ENCODE data around the gene PLRG1. TPM values are rescaled to one million over a fixed set of nuclear protein-coding genes. Genes with fewer than 3 reads are reported as not detected.

PLRG1 gene
- total RNA-seq, result 64.7 and 106 TPM in 2 replicates

GRCh38 chr4:154549894-154550790, at the start of gene PLRG1:
PLRG1 (minus strand) TSS chr4:154550400; CDS start chr4:154550308, 92 bp downstream.

GRCh38 chr4:154590329-154591006, 40.3 kb upstream of the PLRG1 start, which contains the start of gene FGA:
FGA (minus strand) TSS chr4:154590742; CDS start chr4:154590687, 55 bp downstream.

GRCh38 chr4:154562697-154563254, 12.6 kb upstream of the PLRG1 start, which contains the start of gene FGB:
FGB (plus strand) TSS chr4:154563011; CDS start chr4:154563019, 8 bp downstream.

GRCh38 chr4:154491341-154492271, 58.6 kb downstream of the PLRG1 start, which contains the start of gene DCHS2:
DCHS2 (minus strand) TSS chr4:154491799; CDS start chr4:154491355, 444 bp downstream.

Other genes with a start within 250 kb of the PLRG1 start
- not detected in 2 replicates for gene DCHS2, start 58.6 kb downstream of the PLRG1 start, total RNA-seq
- 0.86 and 1.9 TPM in 2 replicates for gene FGB, start 12.6 kb upstream of the PLRG1 start, total RNA-seq
- not detected in 2 replicates for gene FGA, start 40.3 kb upstream of the PLRG1 start, total RNA-seq
- gene FGG, start 62.3 kb upstream of the PLRG1 start, total RNA-seq, result 3.2 and 7.2 TPM in 2 replicates
- not detected in 2 replicates for gene LRAT, start 193.6 kb upstream of the PLRG1 start, total RNA-seq
- gene RBM46, start 230.9 kb upstream of the PLRG1 start, total RNA-seq, result not detected in 2 replicates